ENCODE results near the gene CD19.
A peak's percentile ranks its signal among the peaks of the same experiment; 100 is the strongest.
"Not testable (repeated sequence)": the region's sequence is repeated elsewhere in the genome, so short reads cannot be mapped to it uniquely, and the experiment has no call there.

The CD19 gene

GRCh38 chr16:28936784-28937155 is 5.0 kb downstream of the CD19 start:
- no peak for DNase-seq (ENCODE audit: low spot score)

GRCh38 chr16:28937222-28937876 is 5.6 kb downstream of the CD19 start:
- no peak for DNase-seq (ENCODE audit: low spot score)

GRCh38 chr16:28938721-28939120 is 7.0 kb downstream of the CD19 start:
- DNase-seq (ENCODE audit: low spot score) = no peak

GRCh38 chr16:28939825-28940224 is 8.1 kb downstream of the CD19 start:
- DNase-seq (ENCODE audit: low spot score) = not testable (repeated sequence)

- no peak for DNase-seq (ENCODE audit: low spot score)
These were observed 11.5 kb downstream of the CD19 start for GRCh38 chr16:28943281-28943680.

GRCh38 chr16:28946681-28947080 is 14.9 kb downstream of the CD19 start:
- no peak for DNase-seq (ENCODE audit: low spot score)

- peak; percentile 100 for DNase-seq (ENCODE audit: low spot score)
These were observed 19.1 kb downstream of the CD19 start, which contains the start of gene NFATC2IP for GRCh38 chr16:28950648-28951409. Gene NFATC2IP (plus strand): TSS chr16:28950937. CDS start chr16:28951012, 75 bp downstream.

- DNase-seq (ENCODE audit: low spot score) = no peak
These were observed 19.7 kb downstream of the CD19 start for GRCh38 chr16:28951410-28951943.

GRCh38 chr16:28958216-28958615 is 26.4 kb downstream of the CD19 start:
- no peak for DNase-seq (ENCODE audit: low spot score)

GRCh38 chr16:28958836-28959235 is 27.1 kb downstream of the CD19 start:
- no peak for DNase-seq (ENCODE audit: low spot score)

- no peak for DNase-seq (ENCODE audit: low spot score)
These were observed 32.3 kb downstream of the CD19 start for GRCh38 chr16:28964072-28964471.

GRCh38 chr16:28964496-28964895 is 32.7 kb downstream of the CD19 start:
- no peak for DNase-seq (ENCODE audit: low spot score)

GRCh38 chr16:28967156-28967555 is 35.4 kb downstream of the CD19 start:
- DNase-seq (ENCODE audit: low spot score) = no peak

- DNase-seq (ENCODE audit: low spot score) = not testable (repeated sequence)
These were observed 37.9 kb downstream of the CD19 start for GRCh38 chr16:28969696-28970095.

- DNase-seq (ENCODE audit: low spot score) = peak; percentile 14
These were observed 42.3 kb downstream of the CD19 start for GRCh38 chr16:28974007-28974436.

- peak; percentile 91 for DNase-seq (ENCODE audit: low spot score)
These were observed 42.8 kb downstream of the CD19 start, which contains the start of gene SPNS1 for GRCh38 chr16:28974437-28975157. Gene SPNS1 (plus strand): TSS chr16:28974778. CDS start chr16:28975152, 374 bp downstream.

- no peak for DNase-seq (ENCODE audit: low spot score)
These were observed 43.4 kb downstream of the CD19 start for GRCh38 chr16:28975158-28975599.

GRCh38 chr16:28977703-28978662 is 46.2 kb downstream of the CD19 start:
- peak; percentile 41 for DNase-seq (ENCODE audit: low spot score)

- DNase-seq (ENCODE audit: low spot score) = not testable (repeated sequence)
These were observed 48.6 kb downstream of the CD19 start for GRCh38 chr16:28980330-28980729.

GRCh38 chr16:28980929-28981328 is 49.2 kb downstream of the CD19 start:
- no peak for DNase-seq (ENCODE audit: low spot score)

- DNase-seq (ENCODE audit: low spot score) = no peak
These were observed 49.7 kb downstream of the CD19 start for GRCh38 chr16:28981517-28981916.

All from CD4-positive, alpha-beta T cell treated with Interleukin-6 at 100 ng/mL for 8 hours (primary cell).